HG02571 (cell line): ENCODE data around the gene MIGA1.
A peak's percentile ranks its signal among the peaks of the same experiment; 100 is the strongest.
"Not testable (repeated sequence)": the region's sequence is repeated elsewhere in the genome, so short reads cannot be mapped to it uniquely, and the experiment has no call there.

ENCODE experiments used
- ATAC-seq: cut with Tn5 transposase; IDR thresholded peaks from one replicate; pipeline ENCODE4 v1.9.1; 2021; ENCODE audit warnings: mild to moderate bottlenecking, moderate library complexity; ENCODE audit not compliant: unreplicated experiment

The MIGA1 gene

GRCh38 chr1:77779529-77780281, at the start of gene MIGA1:
TSS of gene MIGA1 (plus strand) at chr1:77779649. CDS start at chr1:77783253, 3,604 bp downstream.
- ATAC-seq, result peak; percentile 96

GRCh38 chr1:77732090-77732489, 47.4 kb upstream of the MIGA1 start:
- no peak for ATAC-seq

DNA sequence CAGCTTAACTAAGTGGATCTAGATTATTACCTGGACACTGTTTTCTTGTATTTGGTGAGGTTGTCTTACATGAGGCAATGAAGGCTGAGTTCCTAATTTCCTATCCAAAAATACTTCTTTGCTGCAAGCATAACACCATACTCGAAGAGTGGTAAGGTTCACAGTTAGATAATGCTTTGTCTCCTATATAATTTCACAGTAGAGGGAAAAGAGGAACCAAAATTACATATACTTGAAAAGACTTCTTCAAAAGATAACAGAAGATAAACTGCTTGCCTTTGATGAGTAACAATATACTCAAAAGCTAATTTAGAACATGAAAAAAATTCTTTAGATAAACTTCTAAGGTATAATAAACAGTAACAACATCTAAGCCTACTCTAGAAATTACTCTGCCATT, 40.2 kb upstream of the MIGA1 start:
- no peak for ATAC-seq

DNA sequence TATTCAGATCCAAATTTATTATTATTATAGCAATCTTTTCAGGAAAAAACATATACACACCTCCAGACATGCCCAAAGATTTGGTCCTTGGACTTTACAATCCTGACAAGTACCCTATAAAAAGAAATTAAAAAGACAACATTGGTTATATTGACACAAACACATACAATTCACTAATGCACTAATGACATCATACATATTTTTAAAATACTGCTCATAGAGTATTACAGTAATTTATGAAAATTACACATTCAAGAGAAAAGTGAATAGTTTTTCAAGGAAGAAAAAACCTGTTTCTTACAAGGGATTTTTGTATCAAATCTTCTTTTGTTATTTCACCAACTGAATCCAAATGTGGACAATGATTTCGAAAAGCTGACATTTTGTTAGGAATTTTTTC, 38.1 kb upstream of the MIGA1 start:
- ATAC-seq, result no peak

- ATAC-seq, result no peak
Observed at GRCh38 chr1:77742011-77742555, 37.4 kb upstream of the MIGA1 start.

- no peak for ATAC-seq
Observed at GRCh38 chr1:77744576-77744975, 34.9 kb upstream of the MIGA1 start.

DNA sequence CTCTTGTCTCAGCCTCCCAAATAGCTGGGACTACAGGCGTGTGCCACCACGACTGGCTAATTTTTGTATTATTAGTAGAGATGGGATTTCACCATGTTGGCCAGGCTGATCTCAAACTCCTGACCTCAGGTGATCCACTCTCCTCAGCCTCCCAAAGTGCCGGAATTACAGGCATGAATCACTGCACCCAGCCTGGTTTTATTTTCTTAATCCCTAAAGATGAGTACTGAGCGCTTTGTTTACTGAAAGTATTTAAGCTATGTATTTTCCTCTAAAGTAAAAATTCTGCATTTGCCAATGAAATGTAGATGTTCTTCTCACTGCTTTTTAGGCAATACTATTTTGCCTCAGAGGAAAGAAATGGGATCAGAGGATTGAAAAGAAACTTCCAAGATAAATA, 30.0 kb upstream of the MIGA1 start:
- ATAC-seq, result not testable (repeated sequence)

DNA sequence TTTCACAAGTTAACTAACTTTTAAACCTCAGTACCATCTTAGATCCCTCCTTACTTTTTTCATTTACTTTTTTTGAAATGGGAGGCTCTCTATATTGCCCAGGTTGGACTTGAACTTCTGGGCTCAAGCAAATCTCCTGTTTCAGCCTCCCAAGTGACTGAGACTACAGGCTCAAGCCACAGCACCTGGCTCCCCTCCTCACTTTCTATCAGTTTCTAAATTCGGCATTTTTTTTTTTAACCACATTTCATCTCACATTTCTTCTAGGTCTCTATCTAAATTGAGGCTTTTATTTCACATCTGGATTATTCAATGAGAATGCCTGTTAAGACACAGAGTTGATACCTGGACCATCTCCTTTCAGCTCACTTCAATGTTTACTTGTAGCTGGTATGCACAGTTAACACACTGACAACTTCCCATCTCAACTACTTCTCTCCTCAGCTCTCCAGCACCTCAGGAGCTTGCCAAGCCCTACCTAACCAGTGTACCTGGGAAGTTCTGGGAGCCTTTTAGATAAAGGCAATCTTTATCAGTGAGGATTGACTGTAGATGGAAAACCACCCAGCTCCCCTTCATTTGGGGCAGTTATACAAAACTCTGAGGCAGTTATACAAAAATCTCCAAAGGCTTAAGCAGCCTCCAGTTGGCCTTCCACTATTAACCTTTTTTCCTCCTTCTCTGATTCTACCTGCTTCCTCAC, 23.2 kb upstream of the MIGA1 start:
- ATAC-seq, result no peak

GRCh38 chr1:77757066-77757584, 22.3 kb upstream of the MIGA1 start:
- no peak for ATAC-seq

DNA sequence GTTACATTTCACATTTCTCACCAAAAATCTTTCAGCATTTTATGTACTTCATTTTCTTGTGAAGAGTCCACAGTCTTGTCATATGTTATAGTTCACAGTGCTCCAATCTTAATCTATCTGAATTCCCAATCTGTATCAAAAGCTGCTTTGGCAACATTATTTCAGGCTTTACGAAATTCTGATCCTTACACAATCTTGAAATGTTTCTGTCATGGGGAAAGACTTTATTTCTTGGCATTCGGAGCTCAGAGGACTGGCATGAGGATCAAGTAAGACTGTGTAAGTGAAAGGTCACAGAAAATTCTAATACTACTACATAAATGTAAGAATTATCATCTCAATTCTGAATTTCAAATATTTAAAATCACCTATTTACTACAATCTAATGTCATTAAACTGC, 21.8 kb upstream of the MIGA1 start:
- no peak for ATAC-seq

- peak; percentile 95 for ATAC-seq
Observed at GRCh38 chr1:77759071-77760028, 20.1 kb upstream of the MIGA1 start, which contains the start of gene USP33. TSS of gene USP33 (minus strand) at chr1:77759852. CDS start at chr1:77741697, 18,155 bp downstream.

DNA sequence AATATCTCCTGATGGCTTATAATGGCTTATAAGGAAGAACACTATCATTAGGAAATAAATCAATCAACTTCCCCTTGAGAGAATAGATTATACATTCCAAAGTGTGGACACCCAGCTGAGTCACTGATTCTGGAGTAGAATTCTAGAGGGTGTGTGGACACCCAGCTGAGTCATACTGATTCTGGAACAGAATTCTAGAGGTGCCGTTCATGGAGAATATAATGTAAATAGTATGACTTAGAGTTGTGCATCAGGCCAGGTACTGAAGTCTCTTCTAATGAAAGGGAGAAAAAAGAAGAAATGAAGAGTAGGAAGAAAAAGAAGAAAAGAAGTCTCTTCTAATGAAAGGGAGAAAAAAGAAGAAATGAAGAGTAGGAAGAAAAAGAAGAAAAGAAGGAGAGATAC, 17.4 kb upstream of the MIGA1 start:
- no peak for ATAC-seq

DNA sequence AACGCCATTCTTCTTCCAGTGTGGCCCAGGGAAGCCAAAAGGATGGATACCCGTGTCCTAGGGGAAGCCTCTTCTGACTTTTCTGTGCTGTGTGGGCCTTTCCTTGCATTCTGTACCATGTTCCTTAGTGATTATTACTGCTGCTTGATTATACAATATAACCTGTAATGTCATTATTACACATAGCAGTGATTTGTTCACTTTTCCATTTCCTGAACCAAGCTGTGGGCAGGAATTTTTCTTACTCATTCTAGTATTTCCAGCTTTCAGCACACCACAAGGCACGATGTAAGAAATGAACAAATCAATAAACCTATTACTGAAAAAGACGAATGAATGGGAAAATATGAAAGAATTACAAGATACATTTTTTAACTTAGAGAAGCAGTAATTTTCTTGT, 11.4 kb upstream of the MIGA1 start:
- ATAC-seq, result no peak

- ATAC-seq, result no peak
Observed at GRCh38 chr1:77776007-77776700, 3.3 kb upstream of the MIGA1 start.

DNA sequence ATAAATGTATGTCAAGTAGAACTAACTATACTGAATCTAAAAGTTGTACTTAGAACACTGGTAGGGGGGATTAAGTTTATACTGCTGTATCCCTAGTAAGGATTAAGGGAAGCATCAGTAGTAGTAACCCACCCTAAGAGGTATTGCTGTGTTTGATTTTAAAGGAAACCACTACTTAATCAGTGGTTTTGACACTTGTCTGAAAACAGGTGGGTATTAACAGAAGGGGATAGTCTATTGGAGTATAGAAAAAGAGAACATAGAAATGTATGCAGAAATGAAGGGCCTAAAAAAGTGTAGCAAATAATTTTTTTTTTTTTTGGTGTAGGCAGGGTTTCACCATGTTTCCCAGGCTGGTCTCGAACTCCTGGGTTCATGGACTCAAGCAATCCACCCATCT, 2.2 kb downstream of the MIGA1 start:
- ATAC-seq, result no peak

- no peak for ATAC-seq
Observed at GRCh38 chr1:77783141-77783540, 3.7 kb downstream of the MIGA1 start.

- ATAC-seq, result not testable (repeated sequence)
Observed at GRCh38 chr1:77786093-77786741, 6.8 kb downstream of the MIGA1 start.

DNA sequence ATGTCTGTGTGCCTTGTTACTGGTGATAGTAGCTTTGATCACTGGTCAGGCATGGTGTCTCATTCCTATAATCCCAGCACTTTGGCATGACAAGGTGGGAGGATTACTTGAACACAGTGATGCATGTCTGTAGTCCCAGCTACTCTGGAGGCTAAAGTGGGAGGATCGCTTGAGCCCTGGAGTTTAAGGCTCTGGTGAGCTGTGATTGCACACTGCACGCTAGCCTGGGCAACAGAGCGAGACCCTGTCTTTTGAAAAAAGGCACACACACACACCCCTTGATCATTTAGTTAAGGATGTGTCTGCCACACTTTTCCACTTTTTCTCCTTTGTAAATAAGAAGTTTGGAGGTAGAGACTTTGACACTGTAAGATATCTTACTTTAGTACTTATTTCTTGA, 15.1 kb downstream of the MIGA1 start:
- no peak for ATAC-seq

GRCh38 chr1:77796695-77797405, 17.4 kb downstream of the MIGA1 start:
- ATAC-seq, result no peak
